ENCODE measurements around the gene KCNC3.

KCNC3 gene

GRCh38 chr19:50329146-50329925, at the start of gene KCNC3:
Gene KCNC3, minus strand, starts transcription at chr19:50329377. Its CDS starts 295 bp downstream, at chr19:50329082.
- peak; percentile 80 for DNase-seq (ENCODE audit: low spot score)

GRCh38 chr19:50378863-50379236, 49.7 kb upstream of the KCNC3 start:
- DNase-seq (ENCODE audit: low spot score) = no peak

- no peak for DNase-seq (ENCODE audit: low spot score)
Measured at GRCh38 chr19:50378169-50378862, 49.1 kb upstream of the KCNC3 start.

- peak; percentile 84 for DNase-seq (ENCODE audit: low spot score)
Measured at GRCh38 chr19:50377517-50377916, 48.3 kb upstream of the KCNC3 start.

GRCh38 chr19:50377051-50377461, 47.9 kb upstream of the KCNC3 start:
- peak; percentile 87 for DNase-seq (ENCODE audit: low spot score)

GRCh38 chr19:50376166-50377050, 47.2 kb upstream of the KCNC3 start, which contains the start of gene NR1H2:
Gene NR1H2, plus strand, starts transcription at chr19:50376457. Its CDS starts 1,149 bp downstream, at chr19:50377606.
- peak; percentile 98 for DNase-seq (ENCODE audit: low spot score)

GRCh38 chr19:50371914-50372475, 42.8 kb upstream of the KCNC3 start:
- no peak for DNase-seq (ENCODE audit: low spot score)

GRCh38 chr19:50368649-50369570, 39.7 kb upstream of the KCNC3 start:
- DNase-seq (ENCODE audit: low spot score) = peak; percentile 85

GRCh38 chr19:50365434-50366306, 36.5 kb upstream of the KCNC3 start, which contains the start of gene NAPSA:
Gene NAPSA, minus strand, starts transcription at chr19:50365639. Its CDS starts 18 bp downstream, at chr19:50365621.
- DNase-seq (ENCODE audit: low spot score) = no peak

GRCh38 chr19:50362656-50363424, 33.7 kb upstream of the KCNC3 start:
- DNase-seq (ENCODE audit: low spot score) = no peak

GRCh38 chr19:50362030-50362412, 32.8 kb upstream of the KCNC3 start:
- no peak for DNase-seq (ENCODE audit: low spot score)

GRCh38 chr19:50361290-50362029, 32.3 kb upstream of the KCNC3 start:
- DNase-seq (ENCODE audit: low spot score) = peak; percentile 26

- no peak for DNase-seq (ENCODE audit: low spot score)
Measured at GRCh38 chr19:50359328-50359818, 30.2 kb upstream of the KCNC3 start.

GRCh38 chr19:50358483-50359327, 29.5 kb upstream of the KCNC3 start:
- DNase-seq (ENCODE audit: low spot score) = peak; percentile 34

GRCh38 chr19:50357178-50358100, 28.3 kb upstream of the KCNC3 start:
- peak; percentile 69 for DNase-seq (ENCODE audit: low spot score)

- no peak for DNase-seq (ENCODE audit: low spot score)
Measured at GRCh38 chr19:50356691-50357177, 27.6 kb upstream of the KCNC3 start.
